NOMO-1 treated with dmso at 0.1 percent for 144 hours (cell line): Measurements from ENCODE around the gene USH2A.
A peak's percentile ranks its signal among the peaks of the same experiment; 100 is the strongest.

Experiments
- DNase-seq: peaks from one replicate; lab custom pipeline; 2025; ENCODE audit not compliant: unreplicated experiment; lab: John Stamatoyannopoulos, UW

The USH2A gene

GRCh38 chr1:215883004-215883403 is 540.2 kb downstream of the USH2A start:
- no peak for DNase-seq

DNA sequence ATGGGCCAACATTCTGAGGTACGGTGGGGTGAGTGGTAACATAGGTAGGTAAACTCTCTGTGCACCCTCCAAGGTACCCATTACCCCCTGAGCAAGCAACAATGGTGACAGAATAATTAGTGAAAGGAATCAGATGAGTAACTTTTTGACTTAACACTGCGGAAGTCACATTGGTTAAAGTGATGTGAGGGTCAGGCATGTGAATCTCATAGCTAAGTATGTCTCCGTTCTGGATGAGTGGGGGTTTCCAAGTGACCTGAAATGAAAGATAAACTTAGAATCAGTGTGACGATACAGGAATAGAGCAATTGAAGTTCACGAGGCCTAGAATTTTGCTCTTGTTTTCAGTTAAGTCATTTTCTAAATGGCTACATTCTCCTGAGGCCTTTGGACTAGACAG is 544.4 kb downstream of the USH2A start:
- DNase-seq, result no peak

DNA sequence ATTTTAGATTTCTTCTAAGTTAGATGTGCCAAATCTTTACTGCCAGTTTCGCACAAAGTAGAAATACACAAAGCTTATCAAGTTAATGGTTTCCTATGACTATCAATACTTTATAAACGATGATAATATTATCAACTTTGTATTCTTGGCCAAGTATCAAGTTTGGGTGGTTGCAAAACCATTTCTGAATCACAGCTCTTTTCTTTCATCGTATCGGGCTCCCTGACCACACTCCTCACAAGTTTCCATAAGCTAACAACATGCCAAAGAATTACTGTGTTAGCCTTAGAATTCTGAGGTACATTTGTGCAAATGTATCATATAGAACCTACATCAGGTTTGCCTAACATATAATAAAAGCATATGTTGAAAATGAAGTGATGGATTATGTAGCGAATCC is 545.1 kb downstream of the USH2A start:
- no peak for DNase-seq

DNA sequence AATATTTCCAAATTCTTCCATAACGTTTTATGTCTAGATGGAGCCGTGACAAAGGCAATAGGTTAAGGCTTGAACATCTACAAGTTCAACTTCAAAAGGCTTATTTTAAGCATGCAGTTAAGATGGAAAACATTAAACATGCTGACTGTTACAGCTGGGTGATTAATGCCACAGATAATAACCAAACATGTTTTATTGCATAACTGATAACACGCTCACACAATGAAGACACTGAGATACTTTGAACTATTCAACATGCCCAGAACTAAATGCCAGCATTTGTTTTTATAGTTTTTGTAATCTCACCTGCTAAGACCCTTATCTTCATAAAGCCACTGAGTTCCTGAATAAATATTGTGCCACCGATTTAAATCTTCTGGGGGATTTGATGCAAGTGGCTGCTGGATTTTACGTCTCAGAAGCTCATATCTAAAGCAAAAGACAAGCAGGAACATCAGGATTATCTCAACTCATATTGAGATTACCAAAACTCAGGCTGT is 545.7 kb downstream of the USH2A start:
- DNase-seq, result no peak

GRCh38 chr1:215875712-215876111 is 547.5 kb downstream of the USH2A start:
- no peak for DNase-seq

GRCh38 chr1:215875236-215875635 is 548.0 kb downstream of the USH2A start:
- DNase-seq, result no peak

DNA sequence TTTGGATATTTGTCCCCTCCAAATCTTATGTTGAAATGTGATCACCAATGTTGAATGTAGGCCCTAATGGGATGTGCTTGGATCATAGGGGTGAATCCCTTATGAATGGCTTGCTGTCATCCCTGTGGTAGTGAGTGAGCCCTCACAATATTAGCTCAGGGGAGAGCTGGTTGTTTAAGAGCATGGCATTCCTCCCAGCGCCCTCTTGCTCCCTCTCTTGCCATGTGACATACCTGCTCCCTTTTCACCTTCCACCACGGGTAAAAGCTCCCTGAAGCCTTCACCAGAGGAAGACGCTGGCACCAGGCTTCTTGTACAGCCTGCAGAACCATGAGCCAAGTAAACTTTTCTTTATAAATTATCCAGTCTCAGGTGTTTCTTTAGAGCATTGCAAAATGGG is 550.6 kb downstream of the USH2A start:
- no peak for DNase-seq

DNA sequence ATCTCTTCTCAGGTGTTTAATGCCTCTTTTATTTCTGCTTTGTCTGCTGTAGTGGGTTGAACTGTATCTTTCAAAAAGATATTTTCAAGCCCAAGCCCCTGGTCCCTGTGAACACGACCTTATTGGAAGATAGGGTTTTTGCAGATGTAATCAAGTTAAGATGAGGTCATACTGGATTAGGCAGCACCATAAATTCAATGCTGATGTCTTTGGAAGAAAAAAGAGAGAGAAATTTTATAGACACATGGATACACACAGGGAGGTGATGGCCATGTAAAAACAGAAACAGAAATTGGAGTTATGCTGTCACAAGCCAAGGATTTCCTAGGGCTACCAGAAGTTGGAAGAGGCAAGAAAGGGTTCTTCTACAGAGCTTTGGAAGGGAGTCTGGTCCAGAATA is 554.7 kb downstream of the USH2A start:
- no peak for DNase-seq

DNA sequence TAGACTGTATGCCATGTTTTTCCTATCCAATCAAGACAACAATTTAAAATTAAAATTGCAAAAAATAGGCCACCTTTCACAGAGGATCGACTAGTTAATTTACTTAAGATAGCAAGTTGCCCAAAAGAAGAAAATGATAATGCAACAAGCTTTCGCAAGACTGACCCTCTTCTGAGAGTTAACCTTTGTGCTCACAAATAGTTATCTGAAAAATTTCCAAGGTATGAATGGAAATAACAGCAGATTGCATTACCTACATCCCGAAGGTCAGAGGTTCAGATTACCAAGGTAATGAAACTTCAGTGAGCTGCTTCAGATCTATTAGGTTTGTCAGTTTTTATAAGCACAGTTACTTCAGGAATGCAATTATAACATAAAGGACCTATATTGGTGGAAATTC is 558.2 kb downstream of the USH2A start:
- DNase-seq, result no peak

GRCh38 chr1:215863796-215864195 is 559.5 kb downstream of the USH2A start:
- peak; percentile 65 for DNase-seq

- DNase-seq, result no peak
These were observed 562.4 kb downstream of the USH2A start for GRCh38 chr1:215860833-215861232.

GRCh38 chr1:215857317-215857716 is 565.9 kb downstream of the USH2A start:
- DNase-seq, result no peak

DNA sequence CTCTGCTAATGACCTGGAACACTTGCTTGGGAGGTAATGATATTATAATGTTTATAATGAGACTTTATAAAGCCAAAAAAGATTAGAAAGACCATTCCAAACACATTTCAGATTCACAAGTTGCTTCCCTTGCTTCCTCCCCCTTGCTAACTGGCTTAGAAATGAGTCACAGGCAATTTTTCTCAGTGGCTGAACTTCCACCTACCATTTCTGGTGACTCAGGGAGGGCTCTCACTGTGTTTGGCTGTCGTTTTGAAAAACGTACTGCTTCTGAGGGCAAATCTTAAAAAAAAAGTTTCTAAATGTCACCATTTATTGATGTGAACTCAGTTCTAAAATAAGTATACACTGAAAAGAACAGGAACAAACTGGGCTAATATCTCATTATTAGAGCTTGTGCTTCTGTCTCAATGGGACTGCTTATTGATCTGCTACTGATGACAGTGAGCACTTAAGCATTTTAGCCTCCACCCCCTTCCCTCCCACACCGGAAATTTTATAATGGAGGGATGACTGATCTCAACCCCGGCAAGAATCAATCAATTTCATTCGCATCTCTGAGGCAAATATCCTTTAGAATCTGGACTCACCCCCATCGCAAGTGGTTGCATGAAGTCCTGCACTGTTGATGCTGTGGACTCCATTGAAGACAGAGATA is 577.9 kb downstream of the USH2A start:
- no peak for DNase-seq

GRCh38 chr1:215844777-215845176 is 578.5 kb downstream of the USH2A start:
- DNase-seq, result no peak

GRCh38 chr1:215844266-215844665 is 579.0 kb downstream of the USH2A start:
- DNase-seq, result no peak

- no peak for DNase-seq
These were observed 580.3 kb downstream of the USH2A start for GRCh38 chr1:215842905-215843304.

DNA sequence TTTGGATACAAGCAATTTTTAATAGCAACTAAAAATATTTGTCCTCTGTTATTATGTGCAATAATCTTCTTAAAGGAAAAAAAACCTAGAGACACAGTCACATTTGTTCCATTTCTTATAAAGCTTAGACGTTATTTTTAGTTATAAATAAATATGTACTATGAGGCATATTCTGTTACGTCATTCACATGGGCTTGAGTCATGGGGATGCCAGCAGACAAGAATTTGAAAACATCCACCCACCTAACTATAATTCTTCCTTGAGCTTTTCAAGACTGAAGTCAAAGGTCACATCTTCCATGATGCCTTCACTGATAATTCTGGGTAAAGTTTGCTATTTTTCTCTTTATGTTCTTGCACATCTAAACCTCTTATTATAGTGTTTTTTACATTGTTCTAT is 587.3 kb downstream of the USH2A start:
- DNase-seq, result no peak

DNA sequence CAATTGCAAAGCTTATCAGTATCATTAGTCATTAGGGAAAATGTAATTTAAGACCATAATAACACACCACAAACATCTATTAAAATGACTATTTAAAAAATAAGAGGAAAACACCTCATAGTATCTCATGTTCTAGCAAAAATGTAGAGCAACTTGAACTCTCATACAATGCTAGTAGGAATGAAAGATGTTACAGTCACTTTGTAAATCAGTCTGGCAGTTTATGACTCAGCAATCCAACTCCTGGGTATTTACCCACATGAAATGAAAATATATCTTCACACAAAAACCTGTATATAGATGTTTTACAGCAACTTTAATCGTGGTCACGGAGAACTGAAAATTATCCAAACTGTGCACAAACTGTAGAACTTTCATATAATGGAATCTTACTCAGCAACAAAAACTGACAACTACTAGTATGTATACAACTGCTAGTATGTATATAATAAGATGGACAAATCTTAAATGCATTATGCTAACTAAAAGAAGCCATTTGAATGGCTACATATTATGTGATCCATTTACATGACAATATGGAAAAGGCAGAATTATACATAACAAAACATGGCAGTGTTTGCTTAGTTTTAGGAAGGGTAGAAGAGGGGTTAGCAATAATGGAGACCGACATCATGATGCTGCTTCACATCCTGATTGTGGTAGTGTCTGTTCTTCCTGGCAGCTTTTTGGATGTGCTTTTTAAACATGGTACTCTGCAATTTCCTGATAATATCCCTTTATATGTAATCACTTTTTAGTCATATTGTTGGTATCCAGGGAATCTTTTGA is 589.1 kb downstream of the USH2A start:
- no peak for DNase-seq

- DNase-seq, result no peak
These were observed 592.9 kb downstream of the USH2A start for GRCh38 chr1:215830226-215830810.

DNA sequence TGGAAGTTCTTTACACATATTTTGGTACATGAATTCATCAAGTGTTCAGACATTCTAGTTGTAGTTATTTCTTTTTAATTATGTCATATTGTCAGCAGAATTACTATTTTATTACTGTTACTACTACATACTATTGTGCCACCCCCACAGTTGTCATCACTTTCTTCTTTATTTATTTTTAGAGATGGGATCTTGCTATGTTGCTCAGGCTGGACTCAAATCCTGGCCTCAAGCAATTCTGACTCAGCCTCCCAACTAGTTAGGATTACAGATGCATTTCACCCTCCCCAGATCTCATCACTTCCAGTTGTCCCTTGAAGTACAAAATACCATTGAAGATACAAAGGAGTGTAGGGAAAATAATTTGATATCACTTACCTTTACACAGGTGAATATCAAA is 598.2 kb downstream of the USH2A start:
- no peak for DNase-seq

DNA sequence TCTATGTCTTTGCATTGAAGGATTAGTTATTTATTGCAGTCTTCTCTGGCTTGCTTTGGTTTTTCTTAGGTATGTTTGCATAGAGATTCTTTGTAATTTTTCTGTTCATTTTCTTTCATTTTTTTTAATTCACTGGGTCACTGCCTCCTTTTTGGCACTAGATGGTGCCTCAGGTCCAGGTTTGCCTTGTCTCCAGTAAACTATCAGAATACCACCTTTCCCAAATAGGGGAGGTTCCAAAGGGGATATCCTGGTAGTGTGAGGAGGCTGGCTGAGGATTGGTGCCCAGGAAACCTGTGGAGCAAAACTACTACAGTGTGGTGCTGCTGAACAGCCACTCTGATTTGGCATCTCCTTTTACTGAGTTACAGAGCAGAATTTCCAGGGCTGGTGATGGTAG is 599.0 kb downstream of the USH2A start:
- no peak for DNase-seq

GRCh38 chr1:215819114-215819513 is 604.1 kb downstream of the USH2A start:
- no peak for DNase-seq
